Stimulated activated CD4-positive, alpha-beta T cell treated with anti-CD3 and anti-CD28 coated beads, Interleukin-4, amount 100 ng/mL, for 48 hours (primary cell): ENCODE data around the gene NPTX1.
"Not testable (repeated sequence)": the region's sequence is repeated elsewhere in the genome, so short reads cannot be mapped to it uniquely, and the experiment has no call there.

ENCODE experiments used
- DNase-seq, 2 donors: peaks; one replicate each; pipeline ENCODE4 v3.0.0-alpha.2; 2020; ENCODE audit warnings: low read depth in 2 of 2

The NPTX1 gene, protein sequence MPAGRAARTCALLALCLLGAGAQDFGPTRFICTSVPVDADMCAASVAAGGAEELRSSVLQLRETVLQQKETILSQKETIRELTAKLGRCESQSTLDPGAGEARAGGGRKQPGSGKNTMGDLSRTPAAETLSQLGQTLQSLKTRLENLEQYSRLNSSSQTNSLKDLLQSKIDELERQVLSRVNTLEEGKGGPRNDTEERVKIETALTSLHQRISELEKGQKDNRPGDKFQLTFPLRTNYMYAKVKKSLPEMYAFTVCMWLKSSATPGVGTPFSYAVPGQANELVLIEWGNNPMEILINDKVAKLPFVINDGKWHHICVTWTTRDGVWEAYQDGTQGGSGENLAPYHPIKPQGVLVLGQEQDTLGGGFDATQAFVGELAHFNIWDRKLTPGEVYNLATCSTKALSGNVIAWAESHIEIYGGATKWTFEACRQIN

DNA sequence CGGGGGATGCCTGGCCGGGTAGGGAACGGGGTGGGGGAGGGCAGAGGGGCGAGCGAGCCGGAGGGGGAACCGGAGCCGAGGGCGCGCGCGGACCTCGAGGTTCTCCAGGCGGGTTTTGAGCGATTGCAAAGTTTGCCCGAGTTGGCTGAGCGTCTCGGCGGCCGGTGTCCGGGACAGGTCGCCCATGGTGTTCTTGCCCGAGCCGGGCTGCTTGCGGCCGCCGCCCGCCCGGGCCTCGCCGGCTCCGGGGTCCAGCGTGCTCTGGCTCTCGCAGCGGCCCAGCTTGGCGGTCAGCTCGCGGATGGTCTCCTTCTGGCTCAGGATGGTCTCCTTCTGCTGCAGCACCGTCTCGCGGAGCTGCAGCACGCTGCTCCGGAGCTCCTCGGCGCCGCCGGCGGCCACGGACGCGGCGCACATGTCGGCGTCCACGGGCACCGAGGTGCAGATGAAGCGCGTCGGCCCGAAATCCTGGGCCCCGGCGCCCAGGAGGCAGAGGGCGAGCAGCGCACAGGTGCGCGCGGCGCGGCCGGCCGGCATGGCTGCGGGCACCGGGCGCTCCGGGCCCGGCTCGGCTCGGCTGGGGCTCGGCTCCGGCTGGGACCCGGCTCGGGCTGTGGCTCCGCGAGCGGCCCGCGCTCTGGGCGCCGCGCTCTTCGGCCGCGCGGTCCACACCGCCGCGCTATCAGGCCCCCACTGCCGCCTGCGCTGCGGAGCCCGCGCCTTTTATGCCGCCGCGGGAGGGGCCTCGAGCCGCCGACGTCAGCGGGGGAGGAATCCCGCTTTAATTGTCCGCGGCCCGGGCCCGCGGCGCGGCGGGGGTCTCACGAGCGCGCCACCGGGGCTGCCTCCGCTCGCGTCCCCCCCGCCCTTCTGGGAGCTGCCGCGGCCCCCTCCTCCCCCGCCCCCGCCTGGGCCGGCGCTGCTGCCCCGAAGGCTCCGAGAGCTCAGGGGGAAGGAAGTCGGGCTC is at the start of gene NPTX1:
Gene NPTX1 (minus strand): TSS at position 698 of the 967 bp plus-strand sequence. CDS start 161 bp downstream, at position 537.
- DNase-seq: no peak

DNA sequence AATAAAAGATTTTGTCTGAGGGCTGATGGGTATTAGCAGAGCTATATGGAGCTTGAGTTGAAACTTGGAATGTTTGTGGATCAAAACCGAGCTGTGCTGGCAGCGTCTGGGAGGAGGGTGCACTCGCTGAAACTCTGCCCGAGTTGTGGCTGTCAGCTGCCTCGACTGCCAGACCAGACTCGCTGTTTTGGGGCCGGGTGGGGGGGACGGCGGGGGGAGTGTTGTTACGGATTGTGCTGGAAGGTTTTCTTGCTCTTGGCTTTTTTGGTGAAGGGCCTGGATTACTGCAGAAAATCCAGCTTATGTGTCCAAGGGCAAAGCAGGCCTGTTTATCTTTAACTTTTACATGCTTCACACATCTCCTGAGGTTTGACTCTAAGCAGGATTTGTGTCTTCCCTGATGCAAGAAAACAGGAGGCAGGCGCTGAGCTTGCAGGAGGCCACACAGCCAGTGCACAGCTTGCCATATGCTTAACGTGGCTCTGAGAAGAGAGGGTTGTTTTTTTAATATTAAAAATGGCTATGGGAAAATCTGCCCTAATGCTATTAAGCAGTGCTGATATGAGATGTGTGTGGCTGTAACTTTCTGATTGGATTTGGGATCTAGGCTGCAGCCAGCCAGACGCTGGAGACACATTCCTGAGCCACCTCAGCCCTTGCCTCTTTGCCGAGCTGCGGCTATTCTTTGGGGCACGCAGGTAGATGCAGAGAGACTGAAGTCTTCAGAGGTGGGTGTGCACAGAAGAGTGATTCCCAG is 47.7 kb upstream of the NPTX1 start:
- DNase-seq: no peak

DNA sequence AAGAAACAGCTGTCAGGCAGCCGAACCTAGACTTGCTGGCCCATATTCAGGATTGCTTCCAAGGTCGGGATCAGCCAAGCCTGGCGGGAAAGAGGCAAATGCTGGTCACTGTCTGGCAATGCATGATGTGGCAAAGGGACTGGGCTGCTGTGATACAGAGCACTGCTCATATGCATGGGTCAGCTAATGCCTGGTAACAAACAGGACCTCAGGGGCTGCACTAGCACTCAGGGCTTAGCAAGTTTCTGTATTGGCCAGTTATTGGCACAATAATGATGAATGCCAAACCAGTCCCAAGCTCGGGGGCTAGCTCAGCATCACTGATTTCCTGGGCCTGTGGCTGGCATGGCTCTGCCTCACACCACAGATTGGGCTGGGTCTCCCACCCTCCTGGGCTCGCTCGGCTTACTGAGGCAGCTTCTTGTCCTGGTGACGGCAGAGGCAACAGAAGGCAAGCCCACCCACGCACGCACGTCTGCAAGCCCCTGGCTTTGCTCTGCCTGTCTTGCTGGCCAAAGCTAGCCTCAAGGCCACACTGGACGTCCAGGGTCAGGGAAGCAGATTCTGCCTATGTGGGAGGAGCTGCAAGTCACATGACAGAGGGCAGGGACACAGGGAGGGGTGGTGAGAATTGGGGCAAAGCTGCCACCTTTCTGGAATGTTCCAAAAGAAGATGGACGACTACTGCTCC is 46.8 kb upstream of the NPTX1 start:
- DNase-seq: no peak

DNA sequence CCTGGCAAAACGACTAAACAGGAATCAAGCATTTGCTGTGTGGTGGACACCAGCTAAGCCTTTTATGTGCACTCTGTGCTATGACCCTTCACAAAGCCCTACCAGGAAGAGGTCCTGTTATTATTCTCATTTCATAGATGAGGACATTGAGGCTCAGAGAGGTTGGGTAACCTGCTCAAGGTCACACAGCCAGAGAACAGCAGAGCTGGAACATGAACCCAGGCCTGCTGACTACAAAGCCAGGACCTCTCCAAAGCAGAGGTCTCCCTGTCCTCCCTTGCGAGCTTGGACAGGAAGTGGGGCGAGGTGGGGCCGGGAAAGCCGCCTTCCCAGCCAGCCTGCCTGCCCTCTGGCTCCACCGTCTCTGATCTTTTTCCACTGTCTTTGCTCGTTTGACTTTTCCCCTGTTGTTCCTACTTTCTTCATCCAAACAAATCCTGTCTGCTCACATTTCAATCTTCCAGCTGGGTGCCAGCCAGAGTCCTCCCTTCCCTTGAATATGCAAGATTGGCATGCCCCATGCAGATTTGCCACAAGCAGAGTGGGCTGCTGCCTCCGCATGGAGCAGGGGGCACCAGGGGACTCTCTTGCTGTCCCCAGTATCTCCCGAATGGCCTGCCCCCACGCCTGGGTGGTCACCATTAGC is 44.5 kb upstream of the NPTX1 start:
- DNase-seq: no peak

DNA sequence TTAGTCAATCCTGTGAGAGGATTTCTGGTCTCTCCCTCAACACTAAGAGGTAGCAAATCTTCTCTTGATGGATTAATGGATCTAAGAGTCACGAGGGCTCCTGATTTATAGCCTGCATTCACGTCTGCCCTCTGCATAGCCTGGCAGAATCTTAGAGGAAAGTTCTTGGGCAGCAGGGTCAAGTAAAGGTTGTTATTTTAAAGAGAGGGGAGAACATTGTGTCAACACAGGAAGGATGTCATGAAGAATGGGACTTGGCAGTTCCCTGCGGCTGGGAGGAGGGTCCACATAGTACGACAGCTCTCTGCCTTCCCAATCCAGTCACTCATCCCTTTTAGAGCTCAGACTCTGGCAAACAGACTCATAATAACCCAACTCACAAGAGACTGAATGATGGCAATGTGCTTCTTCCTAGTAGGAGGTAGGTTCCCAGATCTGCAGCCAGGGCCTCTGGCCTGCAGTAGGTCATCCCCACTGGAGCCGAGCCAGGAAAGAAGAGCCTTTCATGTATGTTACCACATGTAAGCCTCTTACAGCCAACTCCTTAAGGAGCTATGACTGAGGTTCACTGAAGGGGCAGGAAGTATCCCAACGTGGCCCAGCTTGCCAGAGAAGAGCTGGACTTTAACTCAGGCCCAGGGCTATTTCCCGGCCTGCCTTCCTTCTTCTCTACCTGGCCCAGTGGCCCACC is 42.8 kb upstream of the NPTX1 start:
- DNase-seq: no peak

DNA sequence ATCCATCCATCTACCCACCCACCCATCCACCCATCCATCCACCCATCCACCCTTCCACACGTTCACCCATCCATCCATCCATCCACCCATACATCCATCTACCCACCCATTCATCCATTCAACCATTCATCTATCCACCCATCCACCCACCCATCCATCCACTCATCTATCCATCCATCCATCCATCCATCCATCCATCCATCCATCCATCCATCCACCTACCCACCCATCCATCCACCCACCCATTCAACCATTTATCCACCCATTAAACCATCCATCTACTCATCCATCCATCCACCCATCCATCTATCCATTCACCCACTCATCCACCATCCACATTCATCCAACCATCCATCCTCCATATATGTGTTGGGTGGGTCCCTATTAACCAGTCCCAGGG is 42.0 kb upstream of the NPTX1 start:
- no peak for DNase-seq

DNA sequence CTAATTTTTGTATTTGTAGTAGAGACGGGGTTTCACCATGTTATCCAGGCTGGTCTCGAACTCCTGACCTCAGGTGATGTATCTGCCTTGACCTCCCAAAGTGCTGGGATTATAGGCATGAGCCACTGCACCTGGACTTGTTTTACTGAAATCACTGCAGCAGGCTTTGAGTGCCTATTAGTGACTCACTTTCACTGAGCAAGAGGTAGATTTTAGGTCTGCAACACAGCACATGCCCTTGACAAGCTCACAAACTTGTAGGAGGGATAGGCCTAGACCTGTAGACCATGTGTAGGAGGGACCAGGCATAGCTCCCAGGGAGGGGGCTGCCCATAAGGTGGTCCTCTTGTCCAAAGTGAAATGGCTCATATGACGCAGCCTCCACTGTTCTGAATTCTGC is 41.2 kb upstream of the NPTX1 start:
- DNase-seq: no peak

DNA sequence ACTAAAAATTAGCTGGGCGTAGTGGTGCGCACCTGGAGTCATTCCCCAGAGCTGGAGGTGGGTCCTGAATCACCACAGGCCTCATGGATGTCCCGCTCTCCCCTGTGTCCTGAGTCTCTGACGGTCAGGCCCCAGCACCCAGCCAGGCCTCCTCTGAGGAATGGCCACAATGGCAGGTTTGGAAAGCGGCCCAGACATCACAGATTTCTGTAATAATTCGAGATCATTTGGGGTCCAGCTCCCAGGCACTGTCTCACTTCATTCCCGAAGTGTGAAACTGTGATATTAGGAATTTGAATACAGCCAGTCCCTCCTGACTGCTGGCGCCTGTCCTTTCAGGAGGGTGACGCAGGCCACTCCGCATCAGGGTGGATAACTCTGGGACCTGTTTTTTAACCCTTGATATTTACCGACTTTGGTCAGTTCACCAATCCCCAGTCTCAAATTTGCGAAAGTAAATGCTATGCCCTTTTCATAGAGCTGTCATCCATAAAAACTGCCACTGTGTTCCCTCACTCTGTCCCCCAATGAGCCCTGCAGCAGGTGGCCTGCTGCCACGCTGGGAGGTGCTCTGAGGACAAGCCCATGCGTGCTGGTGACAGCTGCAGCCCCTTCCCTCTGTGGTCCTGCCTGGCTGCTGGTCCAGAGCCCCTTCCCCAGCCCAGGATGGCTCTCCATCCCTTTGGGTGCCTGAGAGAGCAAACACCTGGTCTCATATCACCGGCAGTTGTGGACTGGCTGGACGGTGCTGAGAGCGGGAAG is 39.9 kb upstream of the NPTX1 start:
- no peak for DNase-seq

DNA sequence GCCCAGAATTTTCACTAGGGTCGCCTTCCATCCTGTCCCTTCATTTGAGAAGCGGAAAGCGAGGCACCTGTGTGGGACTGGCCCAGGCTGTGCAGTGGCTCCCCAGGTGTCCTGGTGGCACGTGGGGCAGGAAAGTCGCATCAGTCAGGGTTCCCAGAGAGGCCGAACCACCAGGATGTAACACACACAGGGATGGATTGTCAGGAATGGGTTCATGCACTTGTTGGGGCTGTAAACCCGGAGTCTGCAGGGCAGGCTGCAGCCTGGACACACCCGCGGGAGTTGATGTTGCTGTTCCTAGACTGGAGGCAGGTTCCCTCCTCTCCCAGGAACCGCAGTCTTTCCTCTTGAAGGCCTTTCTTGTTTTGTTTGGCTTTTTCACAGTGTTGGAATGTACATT is 37.5 kb upstream of the NPTX1 start:
- no peak for DNase-seq

DNA sequence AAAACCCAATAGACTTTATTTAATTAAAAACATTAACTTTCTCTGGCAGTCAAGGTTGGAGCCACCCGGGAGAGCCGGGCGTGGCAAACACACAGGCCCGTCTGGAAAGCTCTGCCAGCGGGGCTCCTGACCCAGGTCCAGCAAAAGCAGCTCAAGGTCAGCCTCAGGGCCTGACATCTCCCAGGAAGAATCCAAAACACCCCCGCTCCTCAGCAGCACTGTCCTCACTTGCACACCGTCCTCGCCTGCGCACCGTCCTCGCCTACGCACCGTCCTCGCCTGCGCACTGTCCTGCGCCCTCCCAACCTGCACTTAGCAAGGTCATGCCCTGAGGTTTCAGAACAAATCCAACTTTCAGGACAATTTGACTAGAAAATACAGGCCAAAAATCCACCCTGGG is 36.8 kb upstream of the NPTX1 start:
- DNase-seq: no peak

DNA sequence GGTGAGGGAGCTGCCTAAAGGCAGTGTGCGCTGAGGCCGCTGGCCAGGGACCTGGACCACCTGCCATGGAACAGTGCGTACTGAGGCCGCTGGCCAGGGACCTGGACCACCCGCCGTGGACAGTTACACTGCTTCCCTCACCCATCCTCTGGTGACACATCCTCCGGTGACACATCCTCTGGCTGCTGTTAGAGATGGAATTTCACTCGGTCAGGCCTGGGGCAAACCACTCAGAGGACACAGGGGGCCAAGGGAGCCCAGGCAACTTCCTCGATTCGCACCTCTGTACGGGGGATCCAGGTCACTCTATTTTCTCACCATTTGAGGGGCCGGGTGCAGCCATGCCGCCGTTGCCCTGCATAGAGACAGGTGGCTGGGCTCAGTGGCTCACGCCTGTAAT is 35.8 kb upstream of the NPTX1 start:
- DNase-seq: no peak

DNA sequence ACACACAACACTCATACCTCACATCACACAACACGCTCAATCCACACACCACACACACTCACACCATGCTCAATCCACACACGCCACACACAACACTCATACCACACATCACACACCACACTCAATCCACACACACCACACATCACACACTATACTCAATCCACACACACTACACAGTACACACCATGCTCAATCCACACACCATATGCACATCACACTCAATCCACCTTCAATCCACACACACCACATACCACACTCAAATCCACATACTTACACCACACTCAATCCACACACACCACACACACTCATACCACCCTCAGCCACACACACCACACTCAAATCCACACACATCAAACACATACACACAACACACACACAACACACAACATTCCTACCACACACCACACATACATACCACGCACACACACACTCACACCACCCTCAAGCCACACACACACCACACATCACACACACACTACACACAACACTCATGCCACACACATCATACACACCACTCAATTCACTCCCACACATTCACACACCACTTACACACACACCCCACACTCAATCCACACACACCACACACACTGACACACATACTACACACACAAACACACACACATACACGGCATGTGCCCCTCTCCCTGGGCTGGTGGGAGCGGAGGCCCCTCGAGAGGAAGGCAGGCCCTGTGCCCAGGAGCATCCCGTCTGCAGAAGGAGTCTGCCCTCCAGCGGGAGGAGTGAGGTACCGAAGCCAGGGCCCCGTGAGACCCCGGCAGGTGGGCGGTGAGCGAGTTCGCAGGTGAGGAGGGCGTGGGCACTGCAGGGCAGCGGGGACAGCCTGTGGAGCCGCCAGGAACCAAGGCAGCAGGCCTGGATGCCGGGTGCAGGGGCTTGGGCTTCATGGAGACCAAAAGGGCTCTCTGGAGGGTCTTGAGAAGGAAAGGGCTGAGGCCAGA is 35.1 kb upstream of the NPTX1 start:
- DNase-seq: no peak

DNA sequence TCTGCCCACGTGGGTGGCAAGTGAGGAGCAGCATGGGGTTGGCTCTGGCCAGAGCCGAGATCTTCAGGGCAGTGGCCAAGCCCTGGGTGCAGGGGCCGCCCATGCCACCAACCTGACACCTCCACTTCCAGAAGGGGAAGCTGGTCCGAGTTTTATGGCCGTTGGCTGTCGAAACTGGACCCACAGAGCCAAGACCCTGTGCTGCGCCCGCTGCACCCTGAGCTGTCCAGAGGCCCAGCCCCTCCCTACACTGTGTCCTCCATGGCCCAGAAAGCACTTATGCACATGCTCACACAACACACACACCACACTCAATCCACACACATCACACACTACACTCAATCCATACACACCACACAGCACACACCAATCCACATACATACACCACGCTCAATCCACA is 34.4 kb upstream of the NPTX1 start:
- no peak for DNase-seq

DNA sequence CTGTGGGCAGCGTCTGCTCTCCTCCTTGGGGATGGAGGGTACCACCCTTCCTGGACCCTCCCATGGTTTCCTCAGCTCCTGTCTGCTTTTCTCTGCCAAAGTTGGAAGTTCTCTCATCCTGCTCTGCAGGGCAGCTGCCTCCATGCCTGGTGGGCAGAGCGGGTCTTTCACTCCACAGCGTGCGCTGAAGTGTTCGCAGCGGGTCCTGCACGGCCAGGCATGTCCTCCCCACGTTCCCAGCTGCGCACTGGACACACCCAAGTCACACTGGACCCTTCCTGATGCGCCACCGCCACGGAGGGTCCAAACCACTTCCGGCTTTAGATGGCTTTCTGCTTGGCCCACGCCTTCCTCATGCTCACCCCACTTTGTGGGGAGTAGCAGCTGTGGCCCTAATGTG is 33.7 kb upstream of the NPTX1 start:
- DNase-seq: no peak

DNA sequence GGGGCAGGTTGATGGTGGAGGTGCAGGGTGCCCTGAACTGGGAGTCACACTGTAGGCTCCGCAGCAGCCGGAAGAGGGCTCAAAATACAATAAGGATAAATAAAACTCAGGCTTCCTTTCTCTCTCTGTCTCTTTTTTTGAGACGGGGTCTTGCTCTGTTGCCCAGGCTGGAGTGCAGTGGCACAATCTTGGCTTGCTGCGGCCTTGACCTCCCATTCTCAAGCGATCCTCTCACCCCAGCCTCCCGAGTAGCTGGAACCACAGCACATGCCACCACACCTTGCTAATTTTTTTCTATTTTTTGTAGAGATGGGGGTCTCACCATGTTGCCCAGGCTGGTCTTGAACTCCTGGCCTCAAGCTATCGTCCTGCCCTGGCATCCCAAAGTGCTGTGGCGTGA is 32.9 kb upstream of the NPTX1 start:
- no peak for DNase-seq

DNA sequence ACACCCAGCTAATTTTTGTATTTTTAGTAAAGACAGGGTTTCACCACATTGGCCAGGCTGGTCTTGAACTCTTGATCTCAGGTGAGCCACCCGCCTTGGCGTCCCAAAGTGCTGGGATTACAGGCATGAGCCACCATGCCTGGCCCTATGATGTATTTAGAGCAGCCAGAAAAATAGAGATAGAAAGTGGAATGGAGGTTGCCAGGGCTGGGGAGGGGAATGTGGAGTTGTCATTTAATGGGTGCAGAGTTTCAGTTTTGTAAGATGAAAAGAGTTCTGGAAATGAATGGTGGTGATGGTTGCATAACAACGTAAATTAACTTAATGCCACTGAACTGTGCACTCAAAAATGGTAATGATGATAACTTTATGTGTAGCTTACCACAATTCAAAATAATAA is 31.6 kb upstream of the NPTX1 start:
- no peak for DNase-seq

DNA sequence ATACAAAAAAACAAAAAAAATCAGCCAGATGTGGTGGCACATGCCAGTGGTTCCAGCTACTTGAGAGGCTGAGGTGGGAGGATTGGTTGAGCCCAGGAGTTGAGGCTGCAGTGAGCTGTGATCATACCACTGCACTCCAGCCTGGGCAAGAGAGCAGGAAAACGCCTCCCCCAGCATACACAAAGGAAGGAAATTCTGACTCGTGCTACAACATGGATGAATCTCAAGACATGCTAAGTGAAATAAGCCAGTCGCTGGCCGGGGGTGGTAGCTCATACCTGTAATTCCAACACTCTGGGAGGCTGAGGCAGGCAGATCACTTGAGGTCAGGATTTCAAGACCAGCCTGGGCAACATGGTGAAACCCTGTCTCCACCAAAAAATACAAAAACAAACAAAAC is 30.8 kb upstream of the NPTX1 start:
- not testable (repeated sequence) for DNase-seq

DNA sequence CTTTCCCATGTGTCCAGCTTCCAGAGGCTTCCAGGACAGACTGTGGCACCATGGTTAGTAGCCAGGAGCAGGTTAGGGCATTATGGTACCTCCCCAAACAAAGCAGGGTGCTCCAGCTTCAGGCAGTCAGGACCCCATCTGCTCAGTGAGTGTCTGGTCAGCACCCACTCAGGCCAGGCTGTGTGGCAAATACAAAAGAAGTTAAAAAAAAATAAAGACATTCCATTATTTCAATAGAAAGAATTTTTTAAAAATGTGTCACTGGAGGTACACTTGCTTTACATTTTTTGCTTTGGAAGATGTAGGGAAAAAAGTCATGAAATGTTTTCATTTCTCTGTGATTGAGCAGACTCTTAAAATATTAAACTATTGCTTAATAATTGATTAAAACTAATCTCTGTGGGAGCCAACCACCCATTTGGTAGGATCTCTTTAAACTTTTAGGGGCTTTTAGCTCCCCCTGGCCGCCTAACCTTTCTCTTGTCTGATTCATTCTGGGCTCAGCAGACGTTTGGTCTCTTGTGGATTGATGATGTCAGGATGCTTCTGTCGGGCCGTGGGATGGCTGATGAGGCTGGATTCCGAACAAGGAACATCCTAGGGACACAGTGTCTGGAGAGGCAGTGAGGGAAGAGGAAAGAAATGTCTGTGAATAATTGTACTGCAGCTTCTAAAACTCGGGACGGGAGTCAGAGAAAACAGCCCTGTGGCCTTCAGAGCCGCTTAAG is 28.4 kb upstream of the NPTX1 start:
- DNase-seq: no peak
